OCI-LY7 (cell line): ENCODE data around the gene INHBB.

Experiments
- CTCF ChIP-seq: fragments of 200-600 bp; sonication (generic); conservative IDR thresholded peaks from 2 replicates; pipeline ENCODE4 v1.5.1; 2014; ENCODE audit warnings: mild to moderate bottlenecking, antibody characterized with exemption, low read length, moderate library complexity, mixed read lengths
- EZH2phosphoT487 ChIP-seq: fragments of 200-600 bp; sonication (generic); IDR thresholded peaks from 2 replicates; pipeline ENCODE4 v1.6.1; 2018; ENCODE audit warnings: low read depth, borderline replicate concordance, mild to moderate bottlenecking, mixed run types, antibody characterized with exemption, low read length, moderate library complexity, mixed read lengths

DNA sequence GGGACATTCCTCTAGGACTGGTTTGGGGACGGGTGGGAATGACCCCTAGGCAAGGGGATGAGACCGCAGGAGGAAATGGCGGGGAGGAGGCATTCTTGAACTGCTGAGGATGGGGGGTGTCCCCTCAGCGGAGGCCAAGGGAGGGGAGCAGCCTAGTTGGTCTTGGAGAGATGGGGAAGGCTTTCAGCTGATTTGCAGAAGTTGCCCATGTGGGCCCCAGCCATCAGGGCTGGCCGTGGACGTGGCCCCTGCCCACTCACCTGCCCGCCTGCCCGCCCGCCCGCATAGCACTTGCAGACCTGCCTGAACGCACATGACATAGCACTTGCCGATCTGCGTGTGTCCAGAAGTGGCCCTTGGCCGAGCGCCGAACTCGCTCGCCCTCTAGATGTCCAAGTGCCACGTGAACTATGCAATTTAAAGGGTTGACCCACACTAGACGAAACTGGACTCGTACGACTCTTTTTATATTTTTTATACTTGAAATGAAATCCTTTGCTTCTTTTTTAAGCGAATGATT, 4.9 kb downstream of the INHBB start:
- TF ChIP-seq CTCF (no peak), EZH2phosphoT487 (no peak)
